ENCODE data around the gene MRI1.
"Not testable (repeated sequence)": the region's sequence is repeated elsewhere in the genome, so short reads cannot be mapped to it uniquely, and the experiment has no call there.

Gene MRI1

DNA sequence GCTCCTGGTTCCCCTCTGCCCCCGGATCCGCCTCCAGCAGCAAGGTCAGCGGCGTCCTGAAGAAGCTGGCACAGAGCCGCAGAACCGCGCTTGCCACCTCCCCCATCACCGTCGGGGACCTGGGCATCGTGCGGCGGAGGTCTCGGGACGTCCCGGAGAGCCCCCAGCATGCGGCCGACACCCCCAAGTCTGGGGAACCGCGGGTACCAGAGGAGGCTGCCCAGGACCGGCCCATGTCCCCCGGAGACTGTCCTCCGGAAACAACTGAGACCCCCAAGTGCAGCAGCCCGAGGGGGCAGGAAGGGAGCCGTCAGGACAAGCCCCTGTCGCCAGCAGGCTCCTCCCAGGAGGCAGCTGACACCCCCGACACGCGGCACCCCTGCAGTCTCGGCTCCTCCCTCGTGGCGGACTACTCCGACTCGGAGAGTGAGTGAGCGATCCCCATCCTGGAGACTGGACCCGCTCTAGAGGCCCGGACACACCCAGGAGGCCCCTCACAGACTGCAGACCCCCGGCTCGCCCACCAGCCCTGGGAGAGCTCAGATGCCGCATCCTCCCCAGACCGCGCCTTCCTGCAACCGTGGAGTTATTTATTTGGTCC lies 1.6 kb upstream of the MRI1 start:
- no peak for DNase-seq

DNA sequence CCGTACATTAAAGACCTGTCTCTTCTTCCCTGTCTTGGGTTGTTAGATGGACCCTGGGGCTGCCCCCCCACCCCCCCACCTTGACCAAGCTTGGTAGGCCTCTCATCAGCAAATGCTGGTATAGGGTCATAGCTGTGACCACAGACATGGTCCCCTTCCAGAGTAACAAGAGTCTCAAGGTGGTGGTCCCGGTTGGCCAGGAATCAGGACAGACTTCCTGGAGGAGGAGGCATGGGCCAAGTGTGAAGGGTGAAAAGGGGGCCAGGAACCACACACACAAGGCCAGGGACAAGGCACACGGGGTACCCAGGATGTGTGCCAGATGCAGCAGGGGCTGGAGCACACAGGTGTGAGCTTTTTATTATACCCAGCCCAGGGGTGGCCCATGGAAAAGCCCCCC lies 1.1 kb upstream of the MRI1 start:
- no peak for DNase-seq

GRCh38 chr19:13764821-13765394 lies 586 bp downstream of the MRI1 start:
- DNase-seq = peak; percentile 19

- DNase-seq = no peak
Measured at GRCh38 chr19:13765395-13766094, 1.2 kb downstream of the MRI1 start.

GRCh38 chr19:13766095-13766481 lies 1.8 kb downstream of the MRI1 start:
- DNase-seq = no peak

DNA sequence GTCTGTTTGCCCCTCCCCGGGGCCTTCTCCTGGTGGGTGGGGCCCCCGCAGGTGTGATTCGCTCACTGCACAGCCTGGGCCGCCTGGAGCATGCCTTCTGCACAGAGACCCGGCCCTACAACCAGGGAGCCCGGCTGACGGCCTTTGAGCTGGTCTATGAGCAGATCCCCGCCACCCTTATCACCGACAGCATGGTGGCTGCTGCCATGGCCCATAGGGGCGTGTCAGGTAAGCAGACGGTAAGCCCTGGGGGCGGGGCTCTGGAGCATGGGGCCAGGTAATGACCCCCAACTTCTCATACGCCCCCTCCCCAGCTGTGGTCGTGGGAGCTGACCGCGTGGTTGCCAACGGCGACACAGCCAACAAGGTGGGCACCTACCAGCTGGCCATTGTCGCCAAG lies 4.2 kb downstream of the MRI1 start:
- DNase-seq = no peak

DNA sequence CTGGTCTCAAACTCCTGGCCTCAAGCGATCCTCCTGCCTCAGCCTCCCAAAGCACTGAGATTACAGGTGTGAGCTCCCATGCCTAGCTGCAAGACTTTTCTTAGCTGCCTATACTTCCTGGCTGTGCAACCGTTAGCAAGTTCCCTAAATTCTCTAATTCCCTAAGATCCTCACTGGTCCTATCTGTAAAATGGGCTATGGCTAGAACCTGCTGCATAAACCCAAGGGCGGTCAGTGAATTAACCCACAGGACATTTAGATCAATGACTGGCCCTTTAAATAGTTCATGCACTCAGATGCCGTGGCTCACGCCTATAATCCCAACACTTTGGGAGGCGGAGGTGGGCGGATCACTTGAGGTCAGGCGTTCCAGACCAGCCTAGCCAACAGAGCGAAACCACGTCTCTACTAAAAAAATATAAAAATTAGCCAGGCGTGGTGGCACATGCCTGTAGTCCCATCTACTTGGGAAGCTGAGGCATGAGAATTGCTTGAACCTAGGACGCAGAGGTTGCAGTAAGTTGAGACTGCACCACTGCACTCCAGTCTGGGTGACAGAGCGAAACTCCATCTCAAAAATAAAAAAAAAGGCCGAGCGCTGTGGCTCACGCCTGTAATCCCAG lies 5.8 kb downstream of the MRI1 start:
- no peak for DNase-seq

DNA sequence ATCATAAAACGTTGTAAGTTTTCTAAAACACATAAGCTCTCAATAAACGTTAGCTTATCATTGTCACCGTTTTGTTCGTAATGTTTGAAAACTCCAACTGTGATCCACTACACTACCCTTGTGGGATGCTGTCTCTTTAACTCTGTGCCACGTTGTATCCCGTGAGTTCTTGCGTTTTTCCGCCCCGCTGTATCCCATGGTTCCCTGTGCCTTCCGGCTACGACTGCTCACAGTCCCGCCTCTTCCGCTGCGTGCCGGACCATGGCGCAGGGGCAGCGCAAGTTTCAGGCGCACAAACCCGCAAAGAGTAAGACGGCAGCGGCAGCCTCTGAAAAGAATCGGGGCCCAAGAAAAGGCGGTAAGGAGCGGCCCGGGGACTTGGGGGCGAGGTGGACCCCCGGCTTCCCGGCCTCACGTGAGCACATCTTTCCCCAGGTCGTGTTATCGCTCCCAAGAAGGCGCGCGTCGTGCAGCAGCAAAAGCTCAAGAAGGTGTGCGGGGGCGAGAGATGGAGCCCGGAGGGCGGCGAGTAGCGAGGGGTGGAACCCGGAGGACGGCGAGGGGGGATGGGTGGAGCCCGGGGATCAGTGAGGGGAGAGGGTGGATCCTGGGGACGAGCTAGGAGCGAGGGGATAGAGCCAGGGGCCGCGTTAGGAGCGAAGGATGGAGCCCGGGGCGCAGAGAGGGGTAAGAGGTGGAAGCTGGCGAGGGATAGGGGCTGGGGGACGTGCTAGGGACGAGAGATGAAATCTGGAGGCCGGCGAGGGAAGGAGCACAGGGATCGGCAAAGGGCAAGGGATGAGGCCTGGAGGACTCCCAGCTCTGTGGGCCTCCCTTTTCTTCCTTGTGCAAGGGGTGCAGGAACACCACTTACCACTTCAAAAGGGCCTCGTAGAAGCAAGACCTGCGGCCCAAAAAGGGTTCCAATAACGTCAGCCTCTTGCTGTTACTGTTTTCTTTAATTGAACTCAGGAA lies 10.2 kb downstream of the MRI1 start, which contains the start of gene C19orf53:
Gene C19orf53, plus strand, starts transcription at position 240 of the 975 bp plus-strand sequence. Its CDS starts 22 bp downstream, at position 262.
- peak; percentile 89 for DNase-seq

DNA sequence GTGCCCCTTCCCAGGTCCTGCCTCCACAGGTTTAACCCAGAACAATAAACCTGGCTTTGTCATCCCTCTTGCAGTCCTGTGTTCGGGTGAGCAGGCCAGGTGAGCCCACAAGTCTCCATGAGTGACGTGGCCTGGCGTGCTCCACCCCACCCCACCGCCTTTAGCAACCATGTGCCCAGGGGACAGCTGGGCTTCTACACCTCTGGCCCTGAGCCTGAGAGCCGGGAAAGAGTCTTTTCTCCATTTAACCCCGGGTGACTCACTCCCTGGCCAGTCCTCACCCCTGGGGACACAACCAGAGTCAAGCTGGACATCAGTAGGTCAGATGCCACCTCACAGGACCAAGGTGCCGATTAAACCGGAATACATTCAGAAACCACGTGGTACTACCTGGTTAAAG lies 14.1 kb downstream of the MRI1 start:
- DNase-seq = no peak

DNA sequence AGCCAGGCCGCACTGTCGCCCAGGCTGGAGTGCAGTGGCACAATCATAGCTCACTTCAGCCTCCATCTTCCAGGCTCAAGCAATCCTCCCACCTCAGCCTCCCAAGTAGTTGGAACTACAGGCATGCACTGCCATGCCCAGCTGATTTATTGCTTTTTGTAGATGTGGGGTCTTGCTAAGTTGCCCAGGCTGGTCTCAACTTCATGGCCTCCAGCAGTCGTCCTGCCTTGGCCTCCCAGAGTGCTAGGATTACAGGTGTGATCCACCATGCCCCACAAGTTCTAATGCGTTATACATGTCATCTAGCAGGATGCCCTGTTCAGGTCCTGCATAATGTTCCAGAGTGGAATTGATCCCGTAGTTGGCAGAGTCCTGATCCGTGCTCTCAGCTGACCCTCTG lies 14.5 kb downstream of the MRI1 start:
- no peak for DNase-seq

- DNase-seq = not testable (repeated sequence)
Measured at GRCh38 chr19:13779794-13780193, 15.5 kb downstream of the MRI1 start.

DNA sequence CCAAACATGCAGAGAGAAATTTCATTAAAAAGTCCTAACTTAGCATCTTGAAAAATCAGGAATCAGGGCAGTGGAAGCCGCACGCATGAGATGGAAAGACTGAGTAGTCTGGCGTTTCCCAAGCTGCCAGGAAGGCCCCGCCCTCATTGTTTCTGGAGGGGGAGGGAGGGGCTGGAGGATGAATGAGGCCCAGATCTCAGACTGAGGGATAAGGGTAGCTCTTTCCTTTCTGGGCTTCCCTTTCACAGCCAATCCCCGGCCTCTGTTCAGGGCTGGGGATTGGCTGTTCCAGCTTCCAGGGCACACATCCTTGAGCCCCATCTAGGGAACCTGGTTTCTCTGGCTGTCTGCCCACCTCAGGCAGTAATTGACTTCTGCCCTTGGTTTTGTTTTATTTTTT lies 17.2 kb downstream of the MRI1 start:
- DNase-seq = peak; percentile 19

DNA sequence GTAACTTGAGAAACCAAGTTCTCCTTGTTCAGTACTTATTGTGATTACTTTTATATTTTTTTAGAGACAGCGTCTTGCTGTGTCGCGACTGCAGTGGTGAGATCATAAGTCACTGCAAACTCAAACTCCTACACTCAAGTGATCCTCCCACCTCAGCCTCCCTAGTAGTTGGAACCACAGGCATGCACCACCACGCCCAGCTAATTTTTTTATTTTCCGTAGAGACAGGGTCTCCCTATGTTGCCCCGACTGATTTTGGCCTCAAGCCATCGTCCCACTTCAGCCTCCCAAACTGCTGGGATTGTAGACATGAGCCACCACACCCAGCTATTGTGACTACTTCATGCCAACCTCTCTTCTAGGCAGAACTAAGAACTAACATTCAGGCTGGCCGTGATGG lies 18.2 kb downstream of the MRI1 start:
- DNase-seq = no peak

GRCh38 chr19:13783565-13784500 lies 19.5 kb downstream of the MRI1 start:
- DNase-seq = no peak

- DNase-seq = peak; percentile 65
Measured at GRCh38 chr19:13784731-13785452, 20.6 kb downstream of the MRI1 start.

GRCh38 chr19:13788991-13789390 lies 24.7 kb downstream of the MRI1 start:
- no peak for DNase-seq

DNA sequence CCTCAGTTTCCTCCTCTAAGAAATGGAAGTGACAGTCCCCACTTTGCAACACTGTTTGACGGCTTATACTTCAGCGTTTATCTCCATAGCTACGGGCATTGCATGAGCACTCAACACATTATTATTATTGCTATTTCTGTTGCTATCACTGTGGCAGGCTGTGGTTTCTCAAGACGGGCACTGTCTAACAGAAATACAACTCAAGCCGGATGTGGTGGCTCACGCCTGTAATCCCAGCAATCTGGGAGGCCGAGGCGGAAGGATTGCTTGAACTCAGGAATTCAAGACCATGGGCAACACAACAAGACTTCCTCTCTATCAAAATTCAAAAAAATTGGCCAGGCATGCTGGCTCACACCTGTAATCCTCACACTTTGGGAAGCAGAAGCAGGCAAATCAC lies 26.0 kb downstream of the MRI1 start:
- DNase-seq = no peak

DNA sequence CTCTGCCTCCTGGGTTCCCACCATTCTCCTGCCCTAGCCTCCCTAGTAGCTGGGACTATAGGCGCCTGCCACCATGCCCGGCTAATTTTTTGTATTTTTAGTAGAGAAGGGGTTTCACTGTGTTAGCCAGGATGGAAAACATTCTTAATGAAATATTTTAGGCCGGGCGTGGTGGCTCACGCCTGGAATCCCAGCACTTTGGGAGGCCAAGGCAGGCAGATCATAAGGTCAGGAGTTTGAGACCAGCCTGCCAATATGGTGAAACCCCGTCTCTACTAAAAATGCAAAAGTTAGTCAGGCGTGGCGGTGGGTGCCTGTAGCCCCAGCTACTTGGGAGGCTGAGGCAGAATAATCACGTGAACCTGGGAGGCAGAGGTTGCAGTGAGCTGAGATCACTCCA lies 29.0 kb downstream of the MRI1 start:
- not testable (repeated sequence) for DNase-seq

DNA sequence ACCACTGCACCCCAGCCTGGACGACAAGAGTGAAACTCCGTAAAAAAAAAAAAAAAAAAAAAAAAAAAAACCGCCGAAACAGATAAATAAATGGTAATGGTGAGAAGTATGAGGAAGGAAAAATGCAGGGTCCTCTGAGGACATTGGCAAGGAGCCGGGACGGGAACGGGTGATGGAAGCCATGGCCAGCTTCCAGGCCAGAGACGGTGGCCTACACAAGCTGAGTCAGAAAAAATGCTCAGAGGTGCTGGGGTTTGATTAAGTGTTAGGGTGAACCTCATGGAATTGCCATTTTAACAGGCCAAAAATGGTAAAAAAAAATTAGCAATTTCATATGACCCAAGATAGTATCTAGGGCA lies 30.1 kb downstream of the MRI1 start:
- DNase-seq = no peak

DNA sequence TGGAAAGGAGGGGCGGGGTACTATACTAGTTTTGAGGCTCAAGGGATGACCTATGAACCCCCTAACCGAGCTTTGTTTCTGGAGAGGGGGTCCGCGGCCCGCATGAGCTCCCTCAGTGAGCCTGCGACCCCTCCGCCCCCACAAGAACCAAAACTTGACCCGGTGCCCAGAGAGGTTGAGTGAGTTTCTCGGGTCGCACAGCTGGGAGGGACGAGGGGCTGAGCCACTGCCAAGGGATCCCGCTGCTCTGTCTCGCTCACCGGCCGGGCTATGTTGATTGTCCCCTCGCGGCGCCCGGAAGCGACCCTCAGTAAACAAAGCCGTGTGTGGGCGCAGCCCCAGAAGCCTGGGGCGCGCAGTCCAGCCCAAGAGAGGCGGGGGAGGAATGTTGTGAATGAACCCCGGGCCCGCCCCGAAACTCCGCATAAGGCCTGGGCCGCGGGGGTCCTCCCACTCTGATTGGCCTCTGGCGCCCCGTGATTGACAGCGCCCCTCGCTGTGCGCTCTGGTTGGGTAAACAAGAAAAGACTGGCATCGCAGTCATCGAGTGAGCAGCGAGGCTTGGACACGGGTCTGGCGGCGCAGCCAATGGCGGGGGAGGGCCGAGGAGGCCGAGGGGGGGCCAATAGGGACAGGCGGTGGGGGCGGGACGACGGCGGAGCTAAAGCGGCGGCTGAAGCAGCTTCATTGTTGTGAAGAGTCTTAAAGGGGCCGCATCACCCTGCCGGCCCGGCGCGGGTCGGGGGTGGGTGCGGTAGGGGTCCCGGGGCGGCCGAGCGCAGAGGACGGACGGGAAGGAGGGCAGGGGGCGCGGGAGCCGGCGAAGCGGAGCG lies 30.7 kb downstream of the MRI1 start, which contains the start of gene ZSWIM4:
Gene ZSWIM4, plus strand, starts transcription at position 687 of the 833 bp plus-strand sequence. CDS start 206 bp downstream, outside the sequence.
- peak; percentile 99 for DNase-seq

Measured in NCI-H1092 treated with DMSO at 0.1 percent for 48 hours (cell line).